Muscle layer of duodenum (tissue), 2 donors: Measurements from ENCODE around the gene POLDIP3.
"Not testable (repeated sequence)": the region's sequence is repeated elsewhere in the genome, so short reads cannot be mapped to it uniquely, and the experiment has no call there.

ENCODE experiments used
- H3K27ac ChIP-seq: one replicate; pipeline ENCODE4 v1.7.0; 2013; ENCODE audit warnings: mild to moderate bottlenecking, low read length
- H3K27me3 ChIP-seq: one replicate; pipeline ENCODE4 v1.7.0; 2013; ENCODE audit warnings: low read depth, mild to moderate bottlenecking, control low read depth, low read length
- H3K36me3 ChIP-seq, 2 donors: one replicate each; pipeline ENCODE4 v1.7.0; 2013; ENCODE audit warnings: low read length in 2 of 2, control low read depth in 1 of 2, mild to moderate bottlenecking in 1 of 2; ENCODE audit not compliant: insufficient read depth in 2 of 2, control insufficient read depth in 1 of 2
- H3K4me1 ChIP-seq, 2 donors: one replicate each; pipeline ENCODE4 v1.7.0; 2013; ENCODE audit warnings: low read length in 2 of 2, mild to moderate bottlenecking in 2 of 2, control low read depth in 1 of 2, moderate library complexity in 1 of 2; ENCODE audit not compliant: insufficient read depth in 2 of 2, control insufficient read depth in 1 of 2
- H3K4me3 ChIP-seq, 2 donors: one replicate each; pipeline ENCODE4 v1.7.0; 2013; ENCODE audit warnings: low read length in 2 of 2, low read depth in 1 of 2, mild to moderate bottlenecking in 1 of 2
- H3K9me3 ChIP-seq, 2 donors: one replicate each; pipeline ENCODE4 v1.7.0; 2013; ENCODE audit warnings: low read length in 2 of 2, control low read depth in 1 of 2, mild to moderate bottlenecking in 1 of 2; ENCODE audit not compliant: control insufficient read depth in 1 of 2
- donor health status: healthy.

Gene POLDIP3

GRCh38 chr22:42596336-42596735 is 18.3 kb downstream of the POLDIP3 start:
- H3K36me3 ChIP-seq = peaks cover 59 to 83% of the 10 kb centered on the region in 2 donors
- H3K4me3 ChIP-seq = no peak overlapping the region
- H3K9me3 ChIP-seq = no peaks in the 10 kb centered on the region
- H3K4me1 ChIP-seq = peaks cover 0 to 13% of the 10 kb centered on the region in 2 donors
- H3K27ac ChIP-seq = no peak overlapping the region
- no peaks in the 10 kb centered on the region for H3K27me3 ChIP-seq

GRCh38 chr22:42595434-42595833 is 19.2 kb downstream of the POLDIP3 start:
- H3K27ac ChIP-seq = no peak overlapping the region
- H3K9me3 ChIP-seq = no peaks in the 10 kb centered on the region
- H3K4me3 ChIP-seq = no peak overlapping the region
- peaks cover 61 to 84% of the 10 kb centered on the region in 2 donors for H3K36me3 ChIP-seq
- H3K27me3 ChIP-seq = no peaks in the 10 kb centered on the region
- peaks cover 0 to 13% of the 10 kb centered on the region in 2 donors for H3K4me1 ChIP-seq

- Histone ChIP-seq H3K36me3 (peaks cover 54 to 88% of the 10 kb centered on the region in 2 donors), H3K4me1 (peaks cover 0 to 8% of the 10 kb centered on the region in 2 donors), H3K4me3 (no peak overlapping the region), H3K27ac (no peak overlapping the region), H3K9me3 (no peaks in the 10 kb centered on the region), H3K27me3 (no peaks in the 10 kb centered on the region)
Observed at GRCh38 chr22:42591987-42592386, 22.7 kb downstream of the POLDIP3 start.

- Histone ChIP-seq H3K4me3 (no peak overlapping the region), H3K27ac (no peak overlapping the region), H3K4me1 (no peaks in the 10 kb centered on the region), H3K9me3 (no peaks in the 10 kb centered on the region), H3K27me3 (no peaks in the 10 kb centered on the region), H3K36me3 (peaks cover 55 to 91% of the 10 kb centered on the region in 2 donors)
Observed at GRCh38 chr22:42587588-42588175, 27.0 kb downstream of the POLDIP3 start.

- H3K27me3 ChIP-seq = no peaks in the 10 kb centered on the region
- H3K9me3 ChIP-seq = no peaks in the 10 kb centered on the region
- no peak overlapping the region for H3K27ac ChIP-seq
- H3K4me3 ChIP-seq = no peak overlapping the region
- no peaks in the 10 kb centered on the region for H3K4me1 ChIP-seq
- peaks cover 44 to 78% of the 10 kb centered on the region in 2 donors for H3K36me3 ChIP-seq
Observed at GRCh38 chr22:42586381-42586780, 28.3 kb downstream of the POLDIP3 start.

GRCh38 chr22:42585096-42585495 is 29.6 kb downstream of the POLDIP3 start:
- Histone ChIP-seq H3K4me1 (peaks cover 0 to 4% of the 10 kb centered on the region in 2 donors), H3K27ac (no peak overlapping the region), H3K4me3 (no peak overlapping the region), H3K9me3 (no peaks in the 10 kb centered on the region), H3K36me3 (peaks cover 40 to 68% of the 10 kb centered on the region in 2 donors), H3K27me3 (no peaks in the 10 kb centered on the region)

GRCh38 chr22:42584364-42584940 is 30.2 kb downstream of the POLDIP3 start:
- Histone ChIP-seq H3K27me3 (no peaks in the 10 kb centered on the region), H3K27ac (no peak overlapping the region), H3K4me1 (peaks cover 0 to 4% of the 10 kb centered on the region in 2 donors), H3K9me3 (no peaks in the 10 kb centered on the region), H3K4me3 (no peak overlapping the region), H3K36me3 (peaks cover 37 to 62% of the 10 kb centered on the region in 2 donors)

GRCh38 chr22:42582987-42583386 is 31.7 kb downstream of the POLDIP3 start:
- no peak overlapping the region for H3K4me3 ChIP-seq
- H3K4me1 ChIP-seq = peaks cover 0 to 4% of the 10 kb centered on the region in 2 donors
- no peaks in the 10 kb centered on the region for H3K9me3 ChIP-seq
- peaks cover 37 to 59% of the 10 kb centered on the region in 2 donors for H3K36me3 ChIP-seq
- no peak overlapping the region for H3K27ac ChIP-seq
- no peaks in the 10 kb centered on the region for H3K27me3 ChIP-seq

GRCh38 chr22:42581762-42582716 is 32.6 kb downstream of the POLDIP3 start:
- peaks cover 31 to 56% of the 10 kb centered on the region in 2 donors for H3K36me3 ChIP-seq
- H3K27ac ChIP-seq = no peak overlapping the region
- H3K27me3 ChIP-seq = no peaks in the 10 kb centered on the region
- H3K4me3 ChIP-seq = peak overlapping the region; percentile 11 to 88
- H3K9me3 ChIP-seq = no peaks in the 10 kb centered on the region
- H3K4me1 ChIP-seq = peaks cover 0 to 4% of the 10 kb centered on the region in 2 donors

GRCh38 chr22:42581194-42581761 is 33.4 kb downstream of the POLDIP3 start:
- not testable (repeated sequence) for H3K9me3 ChIP-seq, H3K27ac ChIP-seq, H3K27me3 ChIP-seq, H3K4me1 ChIP-seq
- H3K36me3 ChIP-seq = peaks cover 24 to 49% of the 10 kb centered on the region in 2 donors
- peak overlapping the region; percentile 48 to 88 for H3K4me3 ChIP-seq

- not testable (repeated sequence) for H3K27ac ChIP-seq, H3K4me1 ChIP-seq, H3K4me3 ChIP-seq, H3K27me3 ChIP-seq, H3K9me3 ChIP-seq
- peaks cover 14 to 44% of the 10 kb centered on the region in 2 donors for H3K36me3 ChIP-seq
Observed at GRCh38 chr22:42580040-42580439, 34.6 kb downstream of the POLDIP3 start.
